Activated T-cell treated with anti-CD3 and anti-CD28 coated beads, Interleukin-2, amount 50 U/mL, for 1 hour (primary cell): ENCODE measurements around the gene NPM3.
A peak's percentile ranks its signal among the peaks of the same experiment; 100 is the strongest.
"Not testable (repeated sequence)": the region's sequence is repeated elsewhere in the genome, so short reads cannot be mapped to it uniquely, and the experiment has no call there.

Experiments
- DNase-seq: peaks from one replicate; pipeline ENCODE4 v3.0.0-alpha.2; 2020

Gene NPM3

GRCh38 chr10:101803511-101803910, 20.3 kb upstream of the NPM3 start:
- no peak for DNase-seq

GRCh38 chr10:101797403-101798059, 14.3 kb upstream of the NPM3 start:
- no peak for DNase-seq

- no peak for DNase-seq
Observed at GRCh38 chr10:101793526-101793925, 10.3 kb upstream of the NPM3 start.

GRCh38 chr10:101789686-101790085, 6.4 kb upstream of the NPM3 start:
- no peak for DNase-seq

- DNase-seq, result not testable (repeated sequence)
Observed at GRCh38 chr10:101789231-101789630, 6.0 kb upstream of the NPM3 start.

GRCh38 chr10:101785801-101786200, 2.6 kb upstream of the NPM3 start:
- DNase-seq, result no peak

- no peak for DNase-seq
Observed at GRCh38 chr10:101784558-101784957, 1.3 kb upstream of the NPM3 start.

GRCh38 chr10:101783736-101784118, 481 bp upstream of the NPM3 start:
- no peak for DNase-seq

GRCh38 chr10:101781984-101782810, 1.0 kb downstream of the NPM3 start:
- DNase-seq, result no peak

GRCh38 chr10:101781655-101781983, 1.6 kb downstream of the NPM3 start:
- no peak for DNase-seq

- DNase-seq, result peak; percentile 80
Observed at GRCh38 chr10:101780818-101781654, 2.2 kb downstream of the NPM3 start.

- no peak for DNase-seq
Observed at GRCh38 chr10:101780187-101780817, 2.9 kb downstream of the NPM3 start.

GRCh38 chr10:101779544-101780186, 3.6 kb downstream of the NPM3 start:
- peak; percentile 88 for DNase-seq

- DNase-seq, result peak; percentile 34
Observed at GRCh38 chr10:101778781-101779543, 4.3 kb downstream of the NPM3 start.

- DNase-seq, result no peak
Observed at GRCh38 chr10:101778151-101778780, 5.0 kb downstream of the NPM3 start.

- DNase-seq, result no peak
Observed at GRCh38 chr10:101777619-101778145, 5.6 kb downstream of the NPM3 start.

GRCh38 chr10:101776161-101776817, 7.0 kb downstream of the NPM3 start:
- DNase-seq, result peak; percentile 22

- DNase-seq, result peak; percentile 28
Observed at GRCh38 chr10:101775273-101776160, 7.7 kb downstream of the NPM3 start, which contains the start of gene FGF8. Gene FGF8, minus strand, starts transcription at chr10:101776114. Its CDS starts 214 bp downstream, at chr10:101775900.

- DNase-seq, result peak; percentile 28
Observed at GRCh38 chr10:101774589-101775272, 8.5 kb downstream of the NPM3 start.
